ENCODE data around the gene OSBPL2.

- TF ChIP-seq CTCF (tag by site-specific recombination; IDR thresholded peaks at IDR 0.05) (no peak), ZNF621 (tag by site-specific recombination; IDR thresholded peaks at IDR 0.05) (no peak), ZNF133 (tag by site-specific recombination; IDR thresholded peaks at IDR 0.05) (no peak)
Measured at GRCh38 chr20:62285151-62285550, 46.8 kb downstream of the OSBPL2 start.

Data from HEK293 (cell line).